Activated CD8-positive, alpha-beta T cell treated with anti-CD3 and anti-CD28 coated beads for 36 hours (primary cell): ENCODE results near the gene TET1. TPM values are rescaled to one million over a fixed set of nuclear protein-coding genes. Genes with fewer than 3 reads are reported as not detected.
A peak's percentile ranks its signal among the peaks of the same experiment; 100 is the strongest.

Experiments used
- ATAC-seq: fragments of 200-7000 bp; cut with Tn5 transposase; one replicate; pipeline ENCODE4 v1.10.0; 2021; ENCODE audit warnings: mild to moderate bottlenecking, moderate library complexity
- CTCF ChIA-PET: fragments of 350-600 bp; sonication (Branson Sonifier 250); formaldehyde crosslinking; loops from one replicate; lab custom pipeline; 2021; ENCODE audit warnings: antibody characterized with exemption; lab: Charles Lee
- POLR2A ChIA-PET: fragments of 350-600 bp; sonication (Branson Sonifier 250); formaldehyde crosslinking; loops from one replicate; lab custom pipeline; 2021; ENCODE audit warnings: antibody characterized with exemption; lab: Charles Lee
- DNase-seq: peaks from one replicate; pipeline ENCODE4 v3.0.0-alpha.2; 2020
- H3K27ac Mint-ChIP-seq: one replicate; pipeline ENCODE4 v1.8.0; 2021; ENCODE audit warnings: mild to moderate bottlenecking, mixed read lengths
- H3K27me3 Mint-ChIP-seq: one replicate; pipeline ENCODE4 v1.8.0; 2021; ENCODE audit warnings: mixed read lengths
- H3K36me3 Mint-ChIP-seq: one replicate; pipeline ENCODE4 v1.8.0; 2021; ENCODE audit warnings: low read depth, mixed read lengths
- H3K4me1 Mint-ChIP-seq: one replicate; pipeline ENCODE4 v1.8.0; 2021; ENCODE audit warnings: low read depth, mixed read lengths
- H3K4me3 Mint-ChIP-seq: one replicate; pipeline ENCODE4 v1.8.0; 2021; ENCODE audit warnings: mild to moderate bottlenecking, moderate library complexity, mixed read lengths
- H3K9me3 Mint-ChIP-seq: one replicate; pipeline ENCODE4 v1.8.0; 2021; ENCODE audit warnings: mixed read lengths
- CTCF ChIP-seq: fragments of 200-600 bp; IDR thresholded peaks from one replicate; pipeline ENCODE4 v1.8.0; 2022; ENCODE audit warnings: antibody characterized with exemption, mild to moderate bottlenecking
- intact Hi-C: fragments of 100-400 bp; cut with micrococcal nuclease; formaldehyde crosslinking; loops from one replicate; pipeline ENCODE4 v1.10.0; 2022
- total RNA-seq, 2 experiments: library from RNA; stranded (reverse); gene quantifications; one replicate each; pipeline ENCODE4 v1.2.3, GENCODE V29; 2021

The TET1 gene
- total RNA-seq, 2 experiments from 2014 or later, result 1.1 to 1.3 TPM

- no peaks in the 10 kb centered on the region for H3K9me3 Mint-ChIP-seq
- no peak for DNase-seq
- no peak overlapping the region for H3K27ac Mint-ChIP-seq
- no peaks in the 10 kb centered on the region for H3K27me3 Mint-ChIP-seq
- ChIA-PET POLR2A (no interaction called here), CTCF (no interaction called here)
- intact Hi-C loops, result no loop called here
- no peak for ATAC-seq
- no peak overlapping the region for H3K4me3 Mint-ChIP-seq
- H3K4me1 Mint-ChIP-seq, result peaks cover 7% of the 10 kb centered on the region
- TF ChIP-seq CTCF, result no peak
- peaks cover 8% of the 10 kb centered on the region for H3K36me3 Mint-ChIP-seq
Observed at GRCh38 chr10:68717435-68717834, 157.3 kb downstream of the TET1 start.

GRCh38 chr10:68720793-68721672 is 160.9 kb downstream of the TET1 start, which contains the start of gene CCAR1:
Gene CCAR1, plus strand, starts transcription at chr10:68721239. Its CDS starts 1,266 bp downstream, at chr10:68722505.
- DNase-seq (peak; percentile 99), ATAC-seq (peak; percentile 99)
- CTCF ChIA-PET, result no interaction called here
- TF ChIP-seq CTCF, result no peak
- H3K36me3 Mint-ChIP-seq, result peaks cover 26% of the 10 kb centered on the region
- intact Hi-C loops, result no loop called here
- H3K27ac Mint-ChIP-seq, result peak within 1 kb of the TSS; percentile 98
- H3K27me3 Mint-ChIP-seq, result no peaks in the 10 kb centered on the region
- H3K9me3 Mint-ChIP-seq, result no peaks in the 10 kb centered on the region
- H3K4me1 Mint-ChIP-seq, result peaks cover 10% of the 10 kb centered on the region
- POLR2A ChIA-PET, result interaction anchor here (1.2 to 1.5 kb wide), 3 partner anchors 30 to 235 kb away, joined by 3 to 4 read pairs (median 3); partner anchors contain the start of gene DDX21
- peak within 1 kb of the TSS; percentile 97 for H3K4me3 Mint-ChIP-seq

GRCh38 chr10:68721673-68722335 is 161.7 kb downstream of the TET1 start:
- no peak for TF ChIP-seq CTCF
- Mint-ChIP-seq H3K4me3 (peak overlapping the region; percentile 97), H3K4me1 (peaks cover 13% of the 10 kb centered on the region), H3K27me3 (no peaks in the 10 kb centered on the region), H3K27ac (peak overlapping the region; percentile 98), H3K9me3 (no peaks in the 10 kb centered on the region), H3K36me3 (peaks cover 31% of the 10 kb centered on the region)
- ATAC-seq (no peak), DNase-seq (no peak)
- CTCF ChIA-PET, result no interaction called here
- POLR2A ChIA-PET, result interaction anchor here (1.2 to 1.5 kb wide), 3 partner anchors 29 to 234 kb away, joined by 3 to 4 read pairs (median 3); partner anchors contain the start of gene DDX21
- intact Hi-C loops, result no loop called here

- H3K9me3 Mint-ChIP-seq, result no peaks in the 10 kb centered on the region
- POLR2A ChIA-PET, result interaction anchor here (0.5 to 1.3 kb wide), 2 partner anchors 118 to 174 kb away, joined by 3 to 4 read pairs; no protein-coding TSS in a partner anchor
Observed at GRCh38 chr10:68725016-68725415, 164.9 kb downstream of the TET1 start.

More at GRCh38 chr10:68725016-68725415, 164.9 kb downstream of the TET1 start:
- Mint-ChIP-seq H3K27me3 (no peaks in the 10 kb centered on the region), H3K27ac (no peak overlapping the region), H3K4me3 (no peak overlapping the region), H3K4me1 (peaks cover 21% of the 10 kb centered on the region), H3K36me3 (peaks cover 48% of the 10 kb centered on the region)
- TF ChIP-seq CTCF, result no peak
- CTCF ChIA-PET, result no interaction called here
- ATAC-seq (no peak), DNase-seq (no peak)
- intact Hi-C loops, result no loop called here
